HEK293 (cell line): ENCODE measurements around the gene SLC25A13.

Experiments used
- EGR2 ChIP-seq: fragments of 450-650 bp; formaldehyde crosslinking; IDR thresholded peaks from 2 replicates; pipeline ENCODE4 v1.5.1; 2016; ENCODE audit warnings: low read depth, missing biosample characterization, missing genetic modification characterization
- GLIS1 ChIP-seq: fragments of 450-650 bp; formaldehyde crosslinking; IDR thresholded peaks from 2 replicates; pipeline ENCODE4 v1.5.1; 2016; ENCODE audit warnings: missing biosample characterization, missing genetic modification characterization
- MZF1 ChIP-seq: fragments of 450-650 bp; formaldehyde crosslinking; IDR thresholded peaks from 2 replicates; pipeline ENCODE4 v1.5.1; 2017; ENCODE audit warnings: missing biosample characterization, missing genetic modification characterization, borderline replicate concordance
- PRDM1 ChIP-seq: fragments of 450-650 bp; formaldehyde crosslinking; IDR thresholded peaks from 2 replicates; pipeline ENCODE4; 2016; ENCODE audit warnings: missing biosample characterization, missing genetic modification characterization
- SP7 ChIP-seq: fragments of 450-650 bp; formaldehyde crosslinking; IDR thresholded peaks from 2 replicates; pipeline ENCODE4 v1.5.1; 2016; ENCODE audit warnings: missing biosample characterization, missing genetic modification characterization
- ZBTB21 ChIP-seq: fragments of 450-650 bp; formaldehyde crosslinking; IDR thresholded peaks from 2 replicates; pipeline ENCODE4 v1.5.1; 2017; ENCODE audit warnings: missing biosample characterization, missing genetic modification characterization
- ZNF324 ChIP-seq: fragments of 450-650 bp; formaldehyde crosslinking; IDR thresholded peaks from 2 replicates; pipeline ENCODE4 v1.5.1; 2016; ENCODE audit warnings: missing biosample characterization, missing genetic modification characterization
- ZNF394 ChIP-seq: fragments of 450-650 bp; formaldehyde crosslinking; IDR thresholded peaks from 2 replicates; pipeline ENCODE4 v1.5.1; 2016; ENCODE audit warnings: missing biosample characterization, missing genetic modification characterization, mild to moderate bottlenecking, moderate library complexity, borderline replicate concordance
- ZNF501 ChIP-seq: fragments of 450-650 bp; formaldehyde crosslinking; IDR thresholded peaks from 2 replicates; pipeline ENCODE4 v1.5.1; 2016; ENCODE audit warnings: missing biosample characterization, missing genetic modification characterization
- ZNF560 ChIP-seq: fragments of 450-650 bp; formaldehyde crosslinking; IDR thresholded peaks from 2 replicates; pipeline ENCODE4 v1.5.1; 2017; ENCODE audit warnings: missing biosample characterization, missing genetic modification characterization, borderline replicate concordance
- ZNF629 ChIP-seq: fragments of 450-650 bp; formaldehyde crosslinking; IDR thresholded peaks from 2 replicates; pipeline ENCODE4 v1.5.1; 2017; ENCODE audit warnings: missing biosample characterization, missing genetic modification characterization
- ZNF660 ChIP-seq: fragments of 450-650 bp; IDR thresholded peaks from 2 replicates; pipeline ENCODE4 v1.5.1; 2018; ENCODE audit warnings: missing biosample characterization, mild to moderate bottlenecking, missing genetic modification characterization
- TF ChIP-seq, protein P1 (sequence below): fragments of 450-650 bp; formaldehyde crosslinking; IDR thresholded peaks from 2 replicates; pipeline ENCODE4 v1.5.1; 2016; ENCODE audit warnings: missing biosample characterization, missing genetic modification characterization
- TF ChIP-seq, protein P2 (sequence below): fragments of 450-650 bp; formaldehyde crosslinking; conservative IDR thresholded peaks from 2 replicates; pipeline ENCODE4 v1.5.1; 2016; ENCODE audit warnings: low read depth, missing biosample characterization, missing genetic modification characterization
- TF ChIP-seq, protein P3 (sequence below): fragments of 450-650 bp; formaldehyde crosslinking; IDR thresholded peaks from 2 replicates; pipeline ENCODE4 v1.5.1; 2017; ENCODE audit warnings: missing biosample characterization, missing genetic modification characterization
- TF ChIP-seq, protein P4 (sequence below): fragments of 450-650 bp; formaldehyde crosslinking; IDR thresholded peaks from 2 replicates; pipeline ENCODE4 v1.5.1; 2016; ENCODE audit warnings: missing biosample characterization, missing genetic modification characterization
- TF ChIP-seq, protein P5 (sequence below): fragments of 450-650 bp; formaldehyde crosslinking; IDR thresholded peaks from 2 replicates; pipeline ENCODE4; 2016; ENCODE audit warnings: missing biosample characterization, missing genetic modification characterization
- TF ChIP-seq, protein P6 (sequence below): fragments of 450-650 bp; formaldehyde crosslinking; conservative IDR thresholded peaks from 2 replicates; pipeline ENCODE4 v1.5.1; 2016; ENCODE audit warnings: low read depth, missing biosample characterization, missing genetic modification characterization
- TF ChIP-seq, protein P7 (sequence below): fragments of 450-650 bp; formaldehyde crosslinking; IDR thresholded peaks from 2 replicates; pipeline ENCODE4 v1.5.1; 2016; ENCODE audit warnings: missing biosample characterization, missing genetic modification characterization

The SLC25A13 gene

DNA sequence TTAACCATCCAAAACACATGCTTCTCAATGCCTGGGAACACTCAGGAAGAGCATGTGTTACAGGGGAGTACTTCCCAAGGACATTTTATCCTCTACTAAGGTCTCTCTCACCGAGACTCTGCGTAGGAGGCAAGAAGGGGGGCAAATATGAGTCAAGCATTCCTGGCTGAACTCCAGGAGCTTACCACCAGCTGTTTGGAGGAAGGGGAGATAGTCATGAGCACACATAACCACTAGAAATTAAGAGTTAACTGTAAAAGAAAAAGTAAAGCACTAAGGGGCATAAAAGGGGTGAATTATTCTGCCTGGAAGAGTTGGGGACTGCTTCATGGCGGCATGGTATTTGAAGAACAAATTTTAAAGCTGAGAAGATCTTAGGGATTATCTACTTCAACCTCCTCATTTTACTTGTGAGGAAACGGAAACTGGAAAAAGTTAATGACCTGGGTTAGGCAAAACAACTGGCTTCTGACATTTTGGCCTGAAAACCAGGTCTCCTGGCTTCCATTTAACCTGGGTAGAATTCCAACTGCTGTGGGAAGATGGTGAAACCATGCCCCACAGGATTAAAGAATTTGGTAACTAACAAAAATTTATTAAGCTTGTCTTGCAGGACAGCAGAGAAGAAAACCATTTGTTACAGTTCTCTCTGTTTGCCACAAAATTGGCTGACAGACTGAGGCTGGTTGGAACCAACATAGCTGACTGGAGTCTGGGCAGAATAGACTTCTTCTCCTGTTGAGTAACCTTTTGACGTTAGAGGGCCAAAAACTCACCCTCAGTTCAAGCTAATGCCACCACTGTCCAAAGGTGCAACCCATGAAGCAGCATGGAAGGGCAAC, 85.5 kb downstream of the SLC25A13 start (continued):
- TF ChIP-seq, protein P1, sequence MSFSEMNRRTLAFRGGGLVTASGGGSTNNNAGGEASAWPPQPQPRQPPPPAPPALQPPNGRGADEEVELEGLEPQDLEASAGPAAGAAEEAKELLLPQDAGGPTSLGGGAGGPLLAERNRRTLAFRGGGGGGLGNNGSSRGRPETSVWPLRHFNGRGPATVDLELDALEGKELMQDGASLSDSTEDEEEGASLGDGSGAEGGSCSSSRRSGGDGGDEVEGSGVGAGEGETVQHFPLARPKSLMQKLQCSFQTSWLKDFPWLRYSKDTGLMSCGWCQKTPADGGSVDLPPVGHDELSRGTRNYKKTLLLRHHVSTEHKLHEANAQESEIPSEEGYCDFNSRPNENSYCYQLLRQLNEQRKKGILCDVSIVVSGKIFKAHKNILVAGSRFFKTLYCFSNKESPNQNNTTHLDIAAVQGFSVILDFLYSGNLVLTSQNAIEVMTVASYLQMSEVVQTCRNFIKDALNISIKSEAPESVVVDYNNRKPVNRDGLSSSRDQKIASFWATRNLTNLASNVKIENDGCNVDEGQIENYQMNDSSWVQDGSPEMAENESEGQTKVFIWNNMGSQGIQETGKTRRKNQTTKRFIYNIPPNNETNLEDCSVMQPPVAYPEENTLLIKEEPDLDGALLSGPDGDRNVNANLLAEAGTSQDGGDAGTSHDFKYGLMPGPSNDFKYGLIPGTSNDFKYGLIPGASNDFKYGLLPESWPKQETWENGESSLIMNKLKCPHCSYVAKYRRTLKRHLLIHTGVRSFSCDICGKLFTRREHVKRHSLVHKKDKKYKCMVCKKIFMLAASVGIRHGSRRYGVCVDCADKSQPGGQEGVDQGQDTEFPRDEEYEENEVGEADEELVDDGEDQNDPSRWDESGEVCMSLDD (tag by site-specific recombination): peak; percentile 46; the same call in 1 of the 2 replicates
- TF ChIP-seq, protein P2, sequence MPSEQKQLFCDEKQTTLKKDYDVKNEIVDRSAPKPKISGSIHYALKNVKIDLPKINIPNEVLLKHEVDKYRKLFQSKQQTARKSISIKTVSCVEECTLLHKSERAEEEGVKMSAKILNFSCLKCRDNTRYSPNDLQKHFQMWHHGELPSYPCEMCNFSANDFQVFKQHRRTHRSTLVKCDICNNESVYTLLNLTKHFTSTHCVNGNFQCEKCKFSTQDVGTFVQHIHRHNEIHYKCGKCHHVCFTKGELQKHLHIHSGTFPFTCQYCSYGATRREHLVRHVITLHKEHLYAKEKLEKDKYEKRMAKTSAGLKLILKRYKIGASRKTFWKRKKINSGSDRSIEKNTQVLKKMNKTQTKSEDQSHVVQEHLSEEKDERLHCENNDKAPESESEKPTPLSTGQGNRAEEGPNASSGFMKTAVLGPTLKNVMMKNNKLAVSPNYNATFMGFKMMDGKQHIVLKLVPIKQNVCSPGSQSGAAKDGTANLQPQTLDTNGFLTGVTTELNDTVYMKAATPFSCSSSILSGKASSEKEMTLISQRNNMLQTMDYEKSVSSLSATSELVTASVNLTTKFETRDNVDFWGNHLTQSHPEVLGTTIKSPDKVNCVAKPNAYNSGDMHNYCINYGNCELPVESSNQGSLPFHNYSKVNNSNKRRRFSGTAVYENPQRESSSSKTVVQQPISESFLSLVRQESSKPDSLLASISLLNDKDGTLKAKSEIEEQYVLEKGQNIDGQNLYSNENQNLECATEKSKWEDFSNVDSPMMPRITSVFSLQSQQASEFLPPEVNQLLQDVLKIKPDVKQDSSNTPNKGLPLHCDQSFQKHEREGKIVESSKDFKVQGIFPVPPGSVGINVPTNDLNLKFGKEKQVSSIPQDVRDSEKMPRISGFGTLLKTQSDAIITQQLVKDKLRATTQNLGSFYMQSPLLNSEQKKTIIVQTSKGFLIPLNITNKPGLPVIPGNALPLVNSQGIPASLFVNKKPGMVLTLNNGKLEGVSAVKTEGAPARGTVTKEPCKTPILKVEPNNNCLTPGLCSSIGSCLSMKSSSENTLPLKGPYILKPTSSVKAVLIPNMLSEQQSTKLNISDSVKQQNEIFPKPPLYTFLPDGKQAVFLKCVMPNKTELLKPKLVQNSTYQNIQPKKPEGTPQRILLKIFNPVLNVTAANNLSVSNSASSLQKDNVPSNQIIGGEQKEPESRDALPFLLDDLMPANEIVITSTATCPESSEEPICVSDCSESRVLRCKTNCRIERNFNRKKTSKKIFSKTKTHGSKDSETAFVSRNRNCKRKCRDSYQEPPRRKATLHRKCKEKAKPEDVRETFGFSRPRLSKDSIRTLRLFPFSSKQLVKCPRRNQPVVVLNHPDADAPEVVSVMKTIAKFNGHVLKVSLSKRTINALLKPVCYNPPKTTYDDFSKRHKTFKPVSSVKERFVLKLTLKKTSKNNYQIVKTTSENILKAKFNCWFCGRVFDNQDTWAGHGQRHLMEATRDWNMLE (tag by site-specific recombination): peak; percentile 39; the same call in 1 of the 2 replicates
- TF ChIP-seq ZNF629 (tag by site-specific recombination) (peak; percentile 57; the same call in 1 of the 2 replicates), ZBTB21 (tag by site-specific recombination) (0 out of 2 replicates have a peak, but pooled peaks have one; percentile 21), ZNF394 (tag by site-specific recombination) (peak; percentile 23; the same call in 1 of the 2 replicates), PRDM1 (tag by site-specific recombination) (peak; percentile 82), EGR2 (tag by site-specific recombination) (peak; percentile 66), ZNF560 (tag by site-specific recombination) (no peak), ZNF324 (tag by site-specific recombination) (0 out of 2 replicates have a peak, but pooled peaks have one; percentile 50), GLIS1 (tag by site-specific recombination) (peak; percentile 92), ZNF660 (tag by site-specific recombination) (peak; percentile 61; the same call in 1 of the 2 replicates), MZF1 (peak; percentile 53), ZNF501 (tag by site-specific recombination) (0 out of 2 replicates have a peak, but pooled peaks have one; percentile 27), SP7 (tag by site-specific recombination) (0 out of 2 replicates have a peak, but pooled peaks have one; percentile 64)
- TF ChIP-seq, protein P3, sequence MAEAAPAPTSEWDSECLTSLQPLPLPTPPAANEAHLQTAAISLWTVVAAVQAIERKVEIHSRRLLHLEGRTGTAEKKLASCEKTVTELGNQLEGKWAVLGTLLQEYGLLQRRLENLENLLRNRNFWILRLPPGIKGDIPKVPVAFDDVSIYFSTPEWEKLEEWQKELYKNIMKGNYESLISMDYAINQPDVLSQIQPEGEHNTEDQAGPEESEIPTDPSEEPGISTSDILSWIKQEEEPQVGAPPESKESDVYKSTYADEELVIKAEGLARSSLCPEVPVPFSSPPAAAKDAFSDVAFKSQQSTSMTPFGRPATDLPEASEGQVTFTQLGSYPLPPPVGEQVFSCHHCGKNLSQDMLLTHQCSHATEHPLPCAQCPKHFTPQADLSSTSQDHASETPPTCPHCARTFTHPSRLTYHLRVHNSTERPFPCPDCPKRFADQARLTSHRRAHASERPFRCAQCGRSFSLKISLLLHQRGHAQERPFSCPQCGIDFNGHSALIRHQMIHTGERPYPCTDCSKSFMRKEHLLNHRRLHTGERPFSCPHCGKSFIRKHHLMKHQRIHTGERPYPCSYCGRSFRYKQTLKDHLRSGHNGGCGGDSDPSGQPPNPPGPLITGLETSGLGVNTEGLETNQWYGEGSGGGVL (tag by site-specific recombination): peak; percentile 60
- TF ChIP-seq, protein P4, sequence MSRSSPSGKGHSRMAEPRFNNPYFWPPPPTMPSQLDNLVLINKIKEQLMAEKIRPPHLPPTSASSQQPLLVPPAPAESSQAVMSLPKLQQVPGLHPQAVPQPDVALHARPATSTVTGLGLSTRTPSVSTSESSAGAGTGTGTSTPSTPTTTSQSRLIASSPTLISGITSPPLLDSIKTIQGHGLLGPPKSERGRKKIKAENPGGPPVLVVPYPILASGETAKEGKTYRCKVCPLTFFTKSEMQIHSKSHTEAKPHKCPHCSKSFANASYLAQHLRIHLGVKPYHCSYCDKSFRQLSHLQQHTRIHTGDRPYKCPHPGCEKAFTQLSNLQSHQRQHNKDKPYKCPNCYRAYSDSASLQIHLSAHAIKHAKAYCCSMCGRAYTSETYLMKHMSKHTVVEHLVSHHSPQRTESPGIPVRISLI (tag by site-specific recombination): 0 out of 2 replicates have a peak, but pooled peaks have one; percentile 26
- TF ChIP-seq, protein P5, sequence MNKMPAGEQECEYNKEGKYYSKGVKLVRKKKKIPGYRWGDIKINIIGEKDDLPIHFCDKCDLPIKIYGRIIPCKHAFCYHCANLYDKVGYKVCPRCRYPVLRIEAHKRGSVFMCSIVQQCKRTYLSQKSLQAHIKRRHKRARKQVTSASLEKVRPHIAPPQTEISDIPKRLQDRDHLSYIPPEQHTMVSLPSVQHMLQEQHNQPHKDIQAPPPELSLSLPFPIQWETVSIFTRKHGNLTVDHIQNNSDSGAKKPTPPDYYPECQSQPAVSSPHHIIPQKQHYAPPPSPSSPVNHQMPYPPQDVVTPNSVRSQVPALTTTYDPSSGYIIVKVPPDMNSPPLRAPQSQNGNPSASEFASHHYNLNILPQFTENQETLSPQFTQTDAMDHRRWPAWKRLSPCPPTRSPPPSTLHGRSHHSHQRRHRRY (tag by site-specific recombination): no peak
- TF ChIP-seq, protein P6, sequence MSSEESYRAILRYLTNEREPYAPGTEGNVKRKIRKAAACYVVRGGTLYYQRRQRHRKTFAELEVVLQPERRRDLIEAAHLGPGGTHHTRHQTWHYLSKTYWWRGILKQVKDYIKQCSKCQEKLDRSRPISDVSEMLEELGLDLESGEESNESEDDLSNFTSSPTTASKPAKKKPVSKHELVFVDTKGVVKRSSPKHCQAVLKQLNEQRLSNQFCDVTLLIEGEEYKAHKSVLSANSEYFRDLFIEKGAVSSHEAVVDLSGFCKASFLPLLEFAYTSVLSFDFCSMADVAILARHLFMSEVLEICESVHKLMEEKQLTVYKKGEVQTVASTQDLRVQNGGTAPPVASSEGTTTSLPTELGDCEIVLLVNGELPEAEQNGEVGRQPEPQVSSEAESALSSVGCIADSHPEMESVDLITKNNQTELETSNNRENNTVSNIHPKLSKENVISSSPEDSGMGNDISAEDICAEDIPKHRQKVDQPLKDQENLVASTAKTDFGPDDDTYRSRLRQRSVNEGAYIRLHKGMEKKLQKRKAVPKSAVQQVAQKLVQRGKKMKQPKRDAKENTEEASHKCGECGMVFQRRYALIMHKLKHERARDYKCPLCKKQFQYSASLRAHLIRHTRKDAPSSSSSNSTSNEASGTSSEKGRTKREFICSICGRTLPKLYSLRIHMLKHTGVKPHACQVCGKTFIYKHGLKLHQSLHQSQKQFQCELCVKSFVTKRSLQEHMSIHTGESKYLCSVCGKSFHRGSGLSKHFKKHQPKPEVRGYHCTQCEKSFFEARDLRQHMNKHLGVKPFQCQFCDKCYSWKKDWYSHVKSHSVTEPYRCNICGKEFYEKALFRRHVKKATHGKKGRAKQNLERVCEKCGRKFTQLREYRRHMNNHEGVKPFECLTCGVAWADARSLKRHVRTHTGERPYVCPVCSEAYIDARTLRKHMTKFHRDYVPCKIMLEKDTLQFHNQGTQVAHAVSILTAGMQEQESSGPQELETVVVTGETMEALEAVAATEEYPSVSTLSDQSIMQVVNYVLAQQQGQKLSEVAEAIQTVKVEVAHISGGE (tag by site-specific recombination): peak; percentile 38; the same call in 1 of the 2 replicates
- TF ChIP-seq, protein P7, sequence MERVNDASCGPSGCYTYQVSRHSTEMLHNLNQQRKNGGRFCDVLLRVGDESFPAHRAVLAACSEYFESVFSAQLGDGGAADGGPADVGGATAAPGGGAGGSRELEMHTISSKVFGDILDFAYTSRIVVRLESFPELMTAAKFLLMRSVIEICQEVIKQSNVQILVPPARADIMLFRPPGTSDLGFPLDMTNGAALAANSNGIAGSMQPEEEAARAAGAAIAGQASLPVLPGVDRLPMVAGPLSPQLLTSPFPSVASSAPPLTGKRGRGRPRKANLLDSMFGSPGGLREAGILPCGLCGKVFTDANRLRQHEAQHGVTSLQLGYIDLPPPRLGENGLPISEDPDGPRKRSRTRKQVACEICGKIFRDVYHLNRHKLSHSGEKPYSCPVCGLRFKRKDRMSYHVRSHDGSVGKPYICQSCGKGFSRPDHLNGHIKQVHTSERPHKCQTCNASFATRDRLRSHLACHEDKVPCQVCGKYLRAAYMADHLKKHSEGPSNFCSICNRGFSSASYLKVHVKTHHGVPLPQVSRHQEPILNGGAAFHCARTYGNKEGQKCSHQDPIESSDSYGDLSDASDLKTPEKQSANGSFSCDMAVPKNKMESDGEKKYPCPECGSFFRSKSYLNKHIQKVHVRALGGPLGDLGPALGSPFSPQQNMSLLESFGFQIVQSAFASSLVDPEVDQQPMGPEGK (tag by site-specific recombination): peak; percentile 68
